GM19468 (cell line): ENCODE results near the gene NFATC2.

Source experiments
- ATAC-seq: cut with Tn5 transposase; IDR thresholded peaks from one replicate; pipeline ENCODE4 v1.9.1; 2021; ENCODE audit warnings: mild to moderate bottlenecking, moderate library complexity, moderate number of reproducible peaks; ENCODE audit not compliant: unreplicated experiment; ENCODE audit errors: extremely low read depth

The NFATC2 gene

DNA sequence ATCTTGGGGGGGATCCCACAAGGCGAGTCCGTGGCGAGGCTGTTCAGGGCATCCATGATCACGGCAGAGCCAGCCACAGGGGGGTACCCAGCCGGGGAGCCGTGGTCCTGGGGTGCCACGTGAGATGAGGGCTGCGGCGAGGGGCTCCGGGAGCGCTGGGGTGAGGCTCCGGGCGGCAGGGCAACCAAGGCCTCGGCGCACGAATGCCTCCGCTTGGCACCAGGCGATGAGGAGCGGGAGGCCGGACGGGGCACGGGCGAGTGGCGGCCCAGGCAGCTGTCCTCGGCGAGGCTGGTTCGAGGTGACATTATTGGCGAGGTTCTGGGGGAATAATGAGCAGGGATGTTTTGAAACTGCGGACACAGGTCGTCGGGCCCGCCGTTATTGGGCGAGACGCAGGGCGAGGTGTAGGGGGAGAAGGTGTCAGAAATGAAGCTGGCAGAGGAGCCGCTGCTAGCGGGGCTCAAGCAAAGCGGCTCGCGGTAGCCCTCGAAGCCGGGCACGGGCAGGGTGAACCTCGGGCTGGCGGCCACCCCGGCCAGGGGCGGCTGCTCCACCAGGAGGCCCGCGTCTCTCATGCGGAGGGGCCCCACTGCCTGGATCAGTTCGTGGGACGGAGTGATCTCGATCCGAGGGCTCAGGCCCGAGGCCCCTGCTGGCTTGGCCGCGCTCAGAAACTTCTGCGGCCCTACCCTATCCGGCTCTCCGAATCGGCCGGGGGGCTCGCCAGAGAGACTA lies 19.1 kb downstream of the NFATC2 start:
- no peak for ATAC-seq

DNA sequence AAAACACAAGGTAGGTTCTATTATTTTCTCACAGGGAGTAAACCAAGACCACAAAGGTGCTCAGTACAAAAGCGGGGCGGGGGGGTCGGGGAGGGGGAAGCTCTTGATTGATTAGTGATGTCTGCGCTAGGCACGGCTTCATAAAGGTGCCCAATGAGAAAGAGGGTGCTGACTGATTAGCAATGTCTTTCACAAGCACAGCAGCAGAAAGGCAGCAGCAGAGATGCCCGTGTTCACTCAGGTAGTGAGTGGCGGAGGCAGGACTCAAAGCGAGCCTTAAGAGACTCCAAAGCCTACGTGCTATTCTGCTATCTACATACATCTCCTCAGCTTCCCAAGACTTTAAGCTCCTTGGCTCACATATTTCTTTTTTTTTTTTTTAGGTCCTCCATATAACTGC lies 20.3 kb downstream of the NFATC2 start:
- no peak for ATAC-seq

- ATAC-seq: no peak
These were observed 24.7 kb downstream of the NFATC2 start for GRCh38 chr20:51517839-51518238.

- no peak for ATAC-seq
These were observed 25.7 kb downstream of the NFATC2 start for GRCh38 chr20:51516855-51517254.

DNA sequence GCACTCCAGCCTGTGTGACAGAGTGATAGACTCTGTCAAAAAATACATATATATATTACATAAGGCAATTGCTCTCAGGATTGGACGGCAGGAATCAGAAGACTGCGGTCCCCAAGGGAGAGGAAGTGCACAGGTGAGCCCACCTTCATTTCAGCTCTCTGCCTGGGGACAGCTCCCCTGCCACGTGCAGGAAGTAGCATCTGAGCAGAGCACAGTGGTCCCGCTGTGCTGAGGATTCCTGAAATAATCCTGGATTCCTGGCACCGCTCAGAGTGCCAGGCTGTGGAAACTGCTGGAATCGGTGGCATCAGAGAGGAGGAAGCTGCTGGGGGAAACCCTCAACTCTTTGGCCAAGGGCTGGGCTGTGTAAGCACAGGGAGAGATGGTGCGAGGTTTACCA lies 27.7 kb downstream of the NFATC2 start:
- no peak for ATAC-seq

GRCh38 chr20:51514249-51514648 lies 28.3 kb downstream of the NFATC2 start:
- ATAC-seq: no peak

DNA sequence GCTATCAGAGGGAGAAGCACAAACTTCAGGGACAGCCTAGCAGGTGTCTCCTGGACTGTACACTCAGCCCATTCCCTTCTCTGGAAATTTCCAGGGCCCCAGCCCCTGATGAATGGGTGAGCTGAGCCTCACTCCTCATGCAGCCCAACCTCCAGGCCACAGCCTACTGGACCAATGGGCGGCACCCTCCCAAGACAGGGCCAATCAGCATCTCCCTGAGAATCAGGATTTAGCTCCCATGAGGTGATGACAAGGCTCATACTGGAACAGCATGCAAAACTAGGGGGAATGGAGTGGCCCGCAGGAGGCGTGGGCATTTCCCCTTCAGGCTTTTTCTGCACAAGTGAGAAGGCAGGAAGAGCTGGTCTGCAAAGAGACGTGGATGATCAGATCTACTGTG lies 29.0 kb downstream of the NFATC2 start:
- ATAC-seq: no peak

GRCh38 chr20:51512645-51513044 lies 29.9 kb downstream of the NFATC2 start:
- ATAC-seq: no peak

DNA sequence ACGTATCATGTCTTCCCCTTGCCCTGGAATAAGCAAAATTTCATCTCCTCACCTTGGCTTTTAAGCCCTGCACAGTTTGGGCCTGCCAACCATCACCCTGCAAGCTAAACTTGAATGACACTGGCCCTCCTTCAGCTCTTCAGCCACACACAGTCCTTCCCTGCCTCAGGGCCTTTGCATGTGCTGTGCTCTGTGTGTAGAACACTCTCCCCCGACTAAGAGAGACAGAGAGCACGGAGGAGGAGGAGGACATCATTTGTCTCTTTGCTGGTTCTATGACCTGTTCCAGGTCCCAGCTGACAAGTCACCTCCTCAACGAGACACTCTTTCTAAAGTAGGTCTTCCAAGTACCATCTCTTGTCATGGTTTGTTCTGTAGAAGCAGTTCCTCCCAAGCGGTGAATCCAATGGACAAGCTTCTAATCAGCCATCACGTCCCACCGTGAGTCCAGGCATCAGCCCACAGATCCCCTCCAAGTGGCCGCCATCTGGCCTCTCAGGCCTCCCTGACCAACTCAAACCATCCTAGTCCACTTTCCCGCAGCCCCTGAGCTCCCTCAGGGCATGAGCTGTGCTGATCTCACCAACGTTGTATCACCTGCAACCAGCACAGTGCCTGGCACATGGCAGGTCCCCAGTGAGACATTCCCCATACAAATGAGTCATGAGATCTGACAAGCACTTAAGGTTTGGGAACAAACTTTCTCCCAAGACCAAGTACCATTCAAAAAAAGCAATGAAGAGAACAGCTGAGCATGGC lies 30.5 kb downstream of the NFATC2 start:
- ATAC-seq: no peak

DNA sequence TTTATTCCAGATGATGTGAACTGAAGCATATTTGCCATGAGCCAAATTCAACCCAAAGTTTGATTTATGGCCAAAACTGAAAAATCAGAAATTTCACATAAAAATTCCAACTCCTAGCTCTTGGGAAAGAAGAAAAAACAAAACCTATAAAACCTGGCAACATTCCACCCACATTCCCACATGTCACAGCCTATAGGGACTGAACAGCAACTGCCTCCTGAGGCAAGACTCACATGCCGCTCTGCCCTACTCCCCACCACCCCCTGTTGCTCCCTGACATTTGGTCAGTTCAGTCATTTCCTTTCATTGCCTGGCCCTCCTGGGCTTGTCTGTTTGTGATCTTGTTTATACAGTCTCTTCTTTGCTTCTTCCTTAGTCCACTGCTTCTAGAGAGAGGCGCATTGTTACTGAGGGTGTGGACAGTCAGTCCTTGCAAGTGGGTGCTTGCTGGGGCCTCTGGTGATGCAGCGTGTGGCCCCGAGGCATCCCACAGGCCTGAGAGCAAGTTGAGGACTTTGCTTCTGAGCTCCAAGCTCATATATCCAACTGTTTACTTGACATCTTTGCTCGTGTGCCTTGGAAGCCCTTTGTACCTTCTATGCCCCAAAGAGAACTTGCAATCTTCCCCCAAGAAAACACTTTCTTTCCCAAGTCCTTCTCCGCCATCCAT lies 31.4 kb downstream of the NFATC2 start:
- no peak for ATAC-seq

GRCh38 chr20:51510169-51510568 lies 32.4 kb downstream of the NFATC2 start:
- ATAC-seq: no peak

- ATAC-seq: no peak
These were observed 33.3 kb downstream of the NFATC2 start for GRCh38 chr20:51509208-51509607.

DNA sequence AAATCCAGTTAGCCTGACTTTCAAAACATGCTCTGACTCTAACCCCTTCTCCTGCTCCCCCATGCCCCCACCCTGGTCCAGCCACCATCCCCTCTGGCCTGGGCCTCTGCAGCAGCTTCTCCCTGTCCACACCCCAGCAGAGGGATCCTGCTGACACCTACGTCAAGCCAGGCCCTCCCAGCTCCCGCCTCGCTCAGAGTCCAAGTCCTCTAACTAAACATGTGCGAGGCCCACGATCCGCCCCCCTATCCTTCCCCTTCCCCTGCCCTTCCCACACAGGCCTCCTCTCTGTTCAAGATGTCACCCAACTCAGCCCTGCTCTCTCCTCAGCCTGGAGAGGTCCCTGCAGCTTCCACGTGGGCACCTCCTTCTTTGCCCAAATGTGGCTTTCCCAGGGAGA lies 33.7 kb downstream of the NFATC2 start:
- ATAC-seq: no peak

- no peak for ATAC-seq
These were observed 34.4 kb downstream of the NFATC2 start for GRCh38 chr20:51508158-51508557.

- no peak for ATAC-seq
These were observed 35.1 kb downstream of the NFATC2 start for GRCh38 chr20:51507216-51508036.

GRCh38 chr20:51506527-51507215 lies 35.8 kb downstream of the NFATC2 start:
- no peak for ATAC-seq

- ATAC-seq: no peak
These were observed 37.0 kb downstream of the NFATC2 start for GRCh38 chr20:51505566-51505965.

GRCh38 chr20:51503376-51503775 lies 39.1 kb downstream of the NFATC2 start:
- no peak for ATAC-seq

DNA sequence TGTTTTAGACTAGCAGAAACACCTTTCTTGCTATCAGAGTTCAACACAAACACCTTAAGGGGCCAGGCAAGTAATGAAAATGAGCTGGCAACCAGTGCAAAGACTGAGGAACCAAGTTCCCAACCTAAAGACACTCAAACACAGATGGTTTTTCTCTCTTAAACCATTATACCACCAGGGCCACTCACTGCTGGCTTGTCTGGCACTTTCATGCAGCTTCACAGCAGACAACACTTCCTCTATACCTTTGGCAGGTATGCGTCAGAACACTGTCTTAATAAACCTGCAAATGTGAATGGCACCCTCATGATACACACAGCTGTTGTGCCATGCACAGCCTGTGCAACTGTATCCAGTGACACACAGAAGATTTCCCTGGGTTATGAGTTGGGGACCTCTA lies 41.6 kb downstream of the NFATC2 start:
- ATAC-seq: no peak

GRCh38 chr20:51500311-51500710 lies 42.2 kb downstream of the NFATC2 start:
- peak; percentile 40 for ATAC-seq
